GM20000 (cell line): ENCODE data around the gene SMARCD3.

Experiments
- DNase-seq: peaks from one replicate; pipeline ENCODE4 v3.0.0; 2012; ENCODE audit warnings: low spot score
- CTCF ChIP-seq: IDR thresholded peaks from 2 replicates; pipeline ENCODE4 v1.5.1; 2012; ENCODE audit warnings: mild to moderate bottlenecking, control low read depth; ENCODE audit errors: extremely low read depth, missing control alignments

SMARCD3 gene

DNA sequence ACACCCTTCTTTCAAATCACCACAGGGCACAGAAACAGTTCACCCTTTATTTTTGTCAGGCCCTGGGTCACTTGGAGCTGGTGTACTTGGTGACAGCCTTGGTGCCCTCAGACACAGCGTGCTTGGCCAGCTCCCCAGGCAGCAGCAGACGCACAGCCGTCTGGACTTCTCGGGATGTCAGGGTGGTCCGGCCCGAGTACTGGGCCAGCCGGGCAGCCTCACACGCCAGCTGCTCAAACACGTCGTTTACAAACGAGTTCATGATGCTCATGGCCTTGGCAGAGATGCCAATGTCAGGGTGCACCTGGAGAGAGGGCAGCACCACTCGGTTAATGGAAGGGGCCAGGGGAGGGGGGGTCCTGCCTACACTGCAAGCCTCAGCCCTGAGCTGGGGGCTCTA is 40.7 kb downstream of the SMARCD3 start:
- DNase-seq: no peak
- TF ChIP-seq CTCF: no peak

GRCh38 chr7:151207315-151207714 is 41.2 kb downstream of the SMARCD3 start:
- no peak for DNase-seq
- no peak for TF ChIP-seq CTCF

DNA sequence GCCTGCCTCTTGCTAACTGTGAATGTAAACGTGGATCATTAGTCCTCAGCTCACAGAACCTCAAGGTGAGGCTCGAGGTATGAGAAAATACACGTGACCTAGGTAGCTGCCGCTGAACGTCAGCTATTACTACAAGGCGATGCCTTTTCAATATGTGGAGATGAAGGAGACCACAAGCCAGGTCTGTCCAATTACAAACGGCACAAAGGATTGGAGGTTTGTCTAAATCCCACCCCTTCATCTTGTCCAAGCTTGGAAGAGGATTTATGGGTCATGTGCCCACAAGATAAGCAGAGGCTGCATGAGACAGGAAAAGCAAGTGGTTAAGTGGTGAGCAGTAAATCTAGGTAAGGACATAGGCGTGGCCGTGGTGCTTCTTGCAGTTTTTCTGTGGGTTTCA is 41.6 kb downstream of the SMARCD3 start:
- no peak for TF ChIP-seq CTCF
- DNase-seq: no peak

DNA sequence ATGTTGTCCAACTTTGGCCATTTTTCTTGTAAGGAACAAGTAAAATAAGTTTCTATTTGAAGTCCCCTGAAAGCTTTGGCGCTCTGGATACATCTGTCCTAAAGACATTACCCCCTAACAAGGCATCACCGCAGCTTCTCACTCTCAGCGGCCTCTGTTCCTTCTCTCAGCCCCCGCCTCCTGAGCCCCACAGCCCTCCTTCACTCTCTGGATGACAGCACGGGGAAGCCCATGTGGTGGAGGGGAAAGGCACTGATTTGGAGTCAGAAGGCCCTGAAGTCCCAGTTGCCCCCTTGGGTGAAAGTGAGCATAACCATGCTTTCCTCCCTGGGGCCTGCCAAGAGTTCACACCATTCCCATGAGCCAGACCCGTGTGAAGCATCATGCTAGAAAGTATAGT is 42.8 kb downstream of the SMARCD3 start:
- no peak for DNase-seq

DNA sequence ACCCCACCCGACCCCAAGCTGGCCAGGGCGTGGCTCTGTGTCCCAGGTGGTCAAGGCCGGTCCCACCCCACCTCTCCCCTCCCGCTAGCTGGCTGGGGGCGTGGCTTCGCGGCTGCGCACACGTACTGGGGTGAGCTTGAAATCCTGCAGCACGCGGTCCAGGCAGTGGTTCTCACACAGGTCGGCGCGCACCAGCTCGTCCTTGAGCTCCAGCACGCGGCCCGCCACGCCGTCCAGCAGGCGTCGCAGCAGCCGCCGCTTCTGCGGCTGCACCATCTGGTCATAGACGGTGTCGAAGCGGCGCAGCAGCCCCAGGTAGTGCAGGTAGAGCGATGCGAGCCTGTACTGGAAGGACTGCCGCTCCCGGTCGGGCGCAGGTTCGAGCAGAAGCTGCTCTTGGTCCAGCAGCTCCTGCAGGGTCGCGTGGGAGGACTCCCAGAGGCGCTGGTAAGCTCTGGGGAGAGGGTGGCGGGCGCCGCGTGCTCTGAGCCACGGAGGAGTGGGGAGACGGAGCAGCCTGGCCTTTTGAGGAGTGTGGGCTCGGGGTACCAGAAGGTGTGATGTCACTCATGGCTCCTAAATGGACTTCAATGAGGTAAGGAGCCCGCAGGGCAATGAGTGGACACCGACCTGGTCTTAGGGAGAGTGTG is 44.0 kb downstream of the SMARCD3 start:
- TF ChIP-seq CTCF: no peak
- no peak for DNase-seq

More for the DNA sequence above, 42.8 kb downstream of the SMARCD3 start:
- TF ChIP-seq CTCF: no peak

DNA sequence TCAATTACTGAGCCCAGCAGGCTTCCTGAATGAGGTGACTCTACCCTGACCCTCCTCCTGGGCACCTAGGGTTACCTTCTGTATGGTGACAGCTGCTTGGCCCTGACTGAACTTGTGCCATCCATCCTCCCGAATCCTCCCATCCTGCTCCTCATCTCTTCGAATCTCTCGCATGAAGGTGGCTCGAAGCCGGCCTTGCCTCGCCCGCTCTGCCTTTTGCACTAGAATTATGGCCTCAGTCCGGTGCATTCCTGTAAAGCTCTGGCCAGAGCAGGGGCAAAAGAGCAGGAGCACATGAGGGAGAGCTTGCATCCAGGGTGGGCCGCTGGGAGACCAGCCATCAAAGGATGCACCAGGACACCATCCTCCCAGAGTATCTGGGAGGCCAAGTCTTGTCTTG is 45.7 kb downstream of the SMARCD3 start:
- TF ChIP-seq CTCF: no peak
- no peak for DNase-seq

DNA sequence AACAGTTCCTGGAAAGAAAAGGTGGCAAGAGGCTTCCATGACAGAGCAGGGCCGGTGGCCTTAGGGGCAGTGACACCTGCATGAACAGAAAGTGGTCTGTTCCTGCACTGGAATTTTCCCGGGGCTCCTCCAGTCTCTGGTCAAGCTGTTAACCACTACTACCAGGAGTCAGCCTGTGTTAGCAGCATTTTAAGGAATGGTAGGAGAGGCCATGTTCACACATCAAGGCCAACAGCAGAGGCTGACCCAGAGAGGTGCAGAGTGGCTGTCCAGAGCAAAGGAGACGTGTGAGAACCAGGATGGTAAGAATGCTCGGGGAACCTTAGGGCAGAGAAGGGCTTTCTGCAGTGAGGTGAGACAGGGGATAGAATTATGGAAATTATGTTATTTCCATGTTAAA is 46.7 kb downstream of the SMARCD3 start:
- no peak for DNase-seq
- no peak for TF ChIP-seq CTCF
